Measurements from ENCODE around the gene SLAMF9. TPM values are rescaled to one million over a fixed set of nuclear protein-coding genes. Genes with fewer than 3 reads are reported as not detected.
A peak's percentile ranks its signal among the peaks of the same experiment; 100 is the strongest.

SLAMF9 gene
- polyA plus RNA-seq, 2 donors = 0.05 to 0.14 TPM

DNA sequence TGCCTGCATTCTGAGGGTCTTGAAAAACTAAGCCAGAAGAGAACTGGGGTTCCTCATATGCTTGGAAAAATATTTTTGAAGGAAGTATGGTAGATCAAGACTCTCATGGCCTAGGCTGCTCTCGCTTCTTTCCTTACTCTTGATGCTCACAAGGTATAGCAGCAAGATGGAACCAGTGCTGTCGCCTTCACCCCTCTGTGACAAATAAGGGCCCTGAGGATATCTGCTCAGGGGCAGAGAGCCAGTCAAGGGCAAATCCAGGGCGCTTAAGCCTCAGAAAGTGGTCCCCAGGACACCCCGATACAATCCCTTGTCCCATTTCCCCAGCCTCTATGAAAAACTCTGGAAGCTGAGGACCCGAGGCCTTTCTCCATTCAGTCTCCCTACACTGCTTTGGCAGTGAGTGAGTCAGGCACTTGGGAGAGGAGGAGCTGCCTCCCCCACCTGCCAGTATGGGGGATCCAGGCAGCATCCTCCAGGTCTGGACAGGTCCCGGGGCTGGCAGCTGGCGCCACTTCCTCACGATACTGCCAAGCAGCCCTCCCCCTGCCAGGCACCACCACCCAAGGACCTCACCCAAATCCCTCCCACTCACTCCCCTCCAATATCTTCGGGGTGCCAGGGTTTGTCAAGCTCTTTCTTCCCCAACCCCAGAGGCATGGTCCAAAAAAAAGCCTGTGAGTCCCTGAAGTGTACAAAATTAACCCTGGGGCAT is 10.0 kb downstream of the SLAMF9 start:
- Histone ChIP-seq H3K4me3 (ENCODE audit: low read depth in 1 of 2, low read length in 2 of 2) (peak overlapping the region in 1 of 2 donors; percentile 54), H3K27me3 (ENCODE audit: control insufficient read depth in 1 of 2, insufficient read depth in 2 of 2, low read length in 2 of 2) (no peaks in the 10 kb centered on the region), H3K9me3 (ENCODE audit: control insufficient read depth in 2 of 2, insufficient read depth in 1 of 2, low read depth in 1 of 2, low read length in 1 of 2) (no peaks in the 10 kb centered on the region), H3K4me1 (ENCODE audit: control insufficient read depth in 2 of 2, insufficient read depth in 2 of 2, low read length in 1 of 2) (peaks cover 2 to 27% of the 10 kb centered on the region in 2 donors), H3K36me3 (ENCODE audit: control insufficient read depth in 2 of 2, insufficient read depth in 2 of 2, low read length in 1 of 2) (no peaks in the 10 kb centered on the region), H3K27ac (ENCODE audit: low read depth in 2 of 2, low read length in 1 of 2) (peak overlapping the region; percentile 85 to 89)
- whole genome bisulfite sequencing, 2 donors = 47 to 59% methylated on average over 9 of the region's 9 CpGs

DNA sequence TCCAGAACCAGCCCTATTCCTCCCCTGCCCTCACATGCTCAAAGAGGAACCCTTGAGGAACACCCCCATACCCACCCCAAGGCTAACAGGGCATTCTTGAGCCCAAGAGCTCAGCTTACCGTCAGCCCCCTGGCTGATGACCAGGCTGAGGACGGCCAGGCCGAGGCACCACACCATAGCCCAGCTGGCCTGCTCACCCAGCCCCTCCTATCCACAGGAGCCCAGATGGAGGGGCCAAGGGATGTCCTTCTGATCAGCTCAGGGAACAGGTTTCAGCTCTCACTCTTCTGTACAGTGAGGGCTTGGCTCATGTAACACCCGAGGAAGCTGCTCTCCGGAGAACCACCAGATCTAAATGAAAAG is 10.8 kb downstream of the SLAMF9 start:
- H3K4me3 ChIP-seq (ENCODE audit: low read depth in 1 of 2, low read length in 2 of 2) = no peak overlapping the region

DNA sequence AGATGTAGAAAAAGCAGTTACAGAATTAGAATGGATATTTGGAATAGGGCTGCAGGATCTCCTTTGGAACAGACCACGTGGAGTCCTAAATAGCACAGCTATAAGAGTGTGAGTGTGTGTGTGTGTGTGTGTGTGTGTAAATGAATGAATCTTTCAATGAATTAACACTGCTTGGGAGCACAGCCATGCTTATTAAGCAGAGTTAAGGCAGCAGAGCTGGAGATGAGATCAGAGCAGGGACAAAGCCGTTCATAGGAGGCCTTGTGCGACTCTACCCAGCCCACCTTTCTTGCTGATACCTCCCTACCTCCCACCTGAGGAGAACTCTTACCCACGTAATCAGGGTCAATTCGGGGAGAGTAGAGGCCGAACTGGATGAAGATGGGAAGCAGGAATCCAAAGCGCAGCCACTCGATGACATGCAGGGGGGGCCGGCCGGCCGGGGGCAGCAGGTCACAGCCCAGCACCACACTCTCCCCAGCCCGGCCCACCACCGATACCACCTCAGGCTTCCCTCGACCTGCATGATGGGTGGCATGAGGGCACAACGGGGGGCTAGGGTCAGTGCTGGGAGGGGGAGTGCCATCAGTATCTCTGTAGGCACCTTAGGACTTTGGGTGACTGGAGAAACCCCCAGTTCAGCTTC is 11.3 kb downstream of the SLAMF9 start:
- H3K27me3 ChIP-seq (ENCODE audit: control insufficient read depth in 1 of 2, insufficient read depth in 2 of 2, low read length in 2 of 2) = no peaks in the 10 kb centered on the region
- WGBS, 2 donors = 68 to 79% methylated on average over 15 of the region's 15 CpGs
- no peaks in the 10 kb centered on the region for H3K9me3 ChIP-seq (ENCODE audit: control insufficient read depth in 2 of 2, insufficient read depth in 1 of 2, low read depth in 1 of 2, low read length in 1 of 2)
- H3K27ac ChIP-seq (ENCODE audit: low read depth in 2 of 2, low read length in 1 of 2) = no peak overlapping the region
- no peaks in the 10 kb centered on the region for H3K36me3 ChIP-seq (ENCODE audit: control insufficient read depth in 2 of 2, insufficient read depth in 2 of 2, low read length in 1 of 2)
- peaks cover 2 to 31% of the 10 kb centered on the region in 2 donors for H3K4me1 ChIP-seq (ENCODE audit: control insufficient read depth in 2 of 2, insufficient read depth in 2 of 2, low read length in 1 of 2)
- no peak overlapping the region for H3K4me3 ChIP-seq (ENCODE audit: low read depth in 1 of 2, low read length in 2 of 2)

More for the DNA sequence above, 10.8 kb downstream of the SLAMF9 start:
- Histone ChIP-seq H3K27ac (ENCODE audit: low read depth in 2 of 2, low read length in 1 of 2) (peak overlapping the region in 1 of 2 donors; percentile 16), H3K9me3 (ENCODE audit: control insufficient read depth in 2 of 2, insufficient read depth in 1 of 2, low read depth in 1 of 2, low read length in 1 of 2) (no peaks in the 10 kb centered on the region), H3K27me3 (ENCODE audit: control insufficient read depth in 1 of 2, insufficient read depth in 2 of 2, low read length in 2 of 2) (no peaks in the 10 kb centered on the region), H3K4me1 (ENCODE audit: control insufficient read depth in 2 of 2, insufficient read depth in 2 of 2, low read length in 1 of 2) (peaks cover 2 to 30% of the 10 kb centered on the region in 2 donors), H3K36me3 (ENCODE audit: control insufficient read depth in 2 of 2, insufficient read depth in 2 of 2, low read length in 1 of 2) (no peaks in the 10 kb centered on the region)
- 55 to 76% methylated on average over 5 of the region's 5 CpGs for WGBS, 2 donors

DNA sequence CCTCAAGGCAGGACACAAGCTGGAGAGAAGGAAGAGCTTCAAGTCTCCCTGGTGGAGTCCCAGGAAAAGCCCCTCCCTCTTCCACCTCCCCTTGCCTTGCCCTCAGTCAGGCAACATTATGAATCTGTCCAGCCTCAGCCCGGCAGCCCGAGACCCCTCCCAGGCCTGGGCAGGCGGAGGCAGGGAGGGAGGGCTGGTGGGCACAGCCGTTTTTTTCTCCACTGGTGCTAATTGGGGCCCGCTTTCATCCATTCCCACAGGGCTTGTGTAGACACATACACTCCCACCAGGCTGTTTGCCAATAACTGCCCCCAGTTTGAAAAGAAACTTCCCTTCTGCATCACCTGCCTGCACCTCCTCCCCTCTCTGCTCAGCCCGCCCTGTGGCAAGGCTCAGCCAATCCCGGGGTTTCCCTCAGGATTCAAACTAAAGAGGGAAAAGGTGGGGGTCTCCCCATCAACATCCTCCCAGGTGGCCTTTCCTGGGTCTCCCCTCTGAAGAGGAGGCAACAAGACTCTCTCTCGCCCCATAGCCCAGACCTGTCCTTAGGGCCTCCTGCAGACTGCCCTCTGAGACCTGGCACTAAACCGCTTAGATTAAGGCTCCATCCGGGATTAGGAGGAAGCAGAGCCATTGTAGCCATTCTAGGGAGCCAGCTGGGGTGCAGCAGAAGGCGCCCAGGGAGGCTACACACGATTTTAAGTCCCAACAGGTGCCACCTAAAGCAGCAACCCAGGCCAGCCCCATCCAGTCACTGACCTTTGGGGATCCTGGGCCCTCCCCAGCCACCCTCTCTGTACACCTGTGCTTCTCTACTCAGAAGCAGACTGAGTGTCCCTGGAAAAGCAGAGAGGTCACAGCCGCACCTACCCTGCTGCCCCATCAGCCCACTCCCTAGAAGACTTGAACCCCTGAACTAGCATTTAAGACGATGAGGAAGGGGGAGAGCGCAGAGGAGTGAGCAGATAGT is 12.2 kb downstream of the SLAMF9 start:
- Histone ChIP-seq H3K9me3 (ENCODE audit: control insufficient read depth in 2 of 2, insufficient read depth in 1 of 2, low read depth in 1 of 2, low read length in 1 of 2) (no peaks in the 10 kb centered on the region), H3K27ac (ENCODE audit: low read depth in 2 of 2, low read length in 1 of 2) (no peak overlapping the region), H3K36me3 (ENCODE audit: control insufficient read depth in 2 of 2, insufficient read depth in 2 of 2, low read length in 1 of 2) (no peaks in the 10 kb centered on the region), H3K4me1 (ENCODE audit: control insufficient read depth in 2 of 2, insufficient read depth in 2 of 2, low read length in 1 of 2) (peaks cover 2 to 31% of the 10 kb centered on the region in 2 donors), H3K27me3 (ENCODE audit: control insufficient read depth in 1 of 2, insufficient read depth in 2 of 2, low read length in 2 of 2) (no peaks in the 10 kb centered on the region), H3K4me3 (ENCODE audit: low read depth in 1 of 2, low read length in 2 of 2) (no peak overlapping the region)
- 55 to 71% methylated on average over 14 to 15 of the region's 15 CpGs for WGBS, 2 donors

DNA sequence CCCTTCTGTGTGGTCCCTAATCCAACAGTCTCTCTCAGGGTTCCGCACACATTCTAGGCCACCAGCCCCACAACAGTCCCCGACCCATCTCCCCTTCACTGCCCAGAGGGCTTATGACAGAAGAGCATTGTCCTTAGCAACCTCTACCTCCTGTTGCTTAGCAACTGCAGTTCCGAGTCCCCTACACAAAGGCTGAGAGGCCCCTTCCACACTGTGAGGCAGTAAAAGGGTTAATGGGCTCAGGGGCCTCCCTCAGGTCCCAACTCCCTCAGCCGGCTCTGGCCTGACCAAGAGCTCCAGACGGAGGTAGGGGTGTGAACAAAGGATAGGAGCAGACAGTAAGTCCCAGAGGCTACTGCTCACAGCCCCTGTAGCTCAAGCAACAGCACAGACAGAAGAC is 12.9 kb downstream of the SLAMF9 start:
- 69 to 74% methylated on average over 5 of the region's 5 CpGs for WGBS, 2 donors
- no peaks in the 10 kb centered on the region for H3K9me3 ChIP-seq (ENCODE audit: control insufficient read depth in 2 of 2, insufficient read depth in 1 of 2, low read depth in 1 of 2, low read length in 1 of 2)
- no peak overlapping the region for H3K4me3 ChIP-seq (ENCODE audit: low read depth in 1 of 2, low read length in 2 of 2)
- H3K36me3 ChIP-seq (ENCODE audit: control insufficient read depth in 2 of 2, insufficient read depth in 2 of 2, low read length in 1 of 2) = no peaks in the 10 kb centered on the region
- H3K4me1 ChIP-seq (ENCODE audit: control insufficient read depth in 2 of 2, insufficient read depth in 2 of 2, low read length in 1 of 2) = peaks cover 2 to 28% of the 10 kb centered on the region in 2 donors
- H3K27ac ChIP-seq (ENCODE audit: low read depth in 2 of 2, low read length in 1 of 2) = no peak overlapping the region
- no peaks in the 10 kb centered on the region for H3K27me3 ChIP-seq (ENCODE audit: control insufficient read depth in 1 of 2, insufficient read depth in 2 of 2, low read length in 2 of 2)

DNA sequence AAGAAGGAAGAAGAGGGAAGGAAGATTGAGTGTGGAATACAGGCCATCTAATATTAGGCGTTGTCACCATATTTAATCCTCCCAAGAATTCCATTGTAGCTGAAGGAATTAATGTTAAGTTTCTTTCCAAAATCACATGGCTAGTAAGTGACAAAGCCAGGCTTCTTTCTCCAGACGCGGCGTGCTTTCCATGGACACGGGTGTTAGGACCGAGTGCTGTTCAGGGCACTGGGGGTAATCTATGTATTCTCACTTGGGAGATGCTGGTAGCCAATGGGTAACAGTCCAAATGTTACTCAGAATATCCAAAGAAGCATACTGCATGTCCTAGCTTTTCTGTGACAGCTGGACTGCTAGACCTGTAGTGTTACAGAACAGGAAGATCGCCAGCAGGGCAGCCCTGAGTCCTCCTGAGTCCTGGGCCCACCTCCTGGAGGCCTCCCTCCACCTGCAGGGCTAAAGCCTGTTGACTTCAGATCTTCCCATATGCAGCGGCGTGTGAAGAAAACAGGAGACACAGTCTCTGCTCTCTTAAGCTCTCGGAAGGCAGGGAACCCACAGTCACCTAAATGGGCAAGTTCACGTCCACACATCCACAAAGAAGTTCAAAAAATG is 13.9 kb downstream of the SLAMF9 start:
- no peak overlapping the region for H3K4me3 ChIP-seq (ENCODE audit: low read depth in 1 of 2, low read length in 2 of 2)
- 64 to 78% methylated on average over 11 of the region's 11 CpGs for WGBS, 2 donors
- no peaks in the 10 kb centered on the region for H3K27me3 ChIP-seq (ENCODE audit: control insufficient read depth in 1 of 2, insufficient read depth in 2 of 2, low read length in 2 of 2)
- H3K27ac ChIP-seq (ENCODE audit: low read depth in 2 of 2, low read length in 1 of 2) = peak overlapping the region; percentile 46 to 55
- no peaks in the 10 kb centered on the region for H3K36me3 ChIP-seq (ENCODE audit: control insufficient read depth in 2 of 2, insufficient read depth in 2 of 2, low read length in 1 of 2)
- H3K4me1 ChIP-seq (ENCODE audit: control insufficient read depth in 2 of 2, insufficient read depth in 2 of 2, low read length in 1 of 2) = peaks cover 2 to 29% of the 10 kb centered on the region in 2 donors
- H3K9me3 ChIP-seq (ENCODE audit: control insufficient read depth in 2 of 2, insufficient read depth in 1 of 2, low read depth in 1 of 2, low read length in 1 of 2) = no peaks in the 10 kb centered on the region

DNA sequence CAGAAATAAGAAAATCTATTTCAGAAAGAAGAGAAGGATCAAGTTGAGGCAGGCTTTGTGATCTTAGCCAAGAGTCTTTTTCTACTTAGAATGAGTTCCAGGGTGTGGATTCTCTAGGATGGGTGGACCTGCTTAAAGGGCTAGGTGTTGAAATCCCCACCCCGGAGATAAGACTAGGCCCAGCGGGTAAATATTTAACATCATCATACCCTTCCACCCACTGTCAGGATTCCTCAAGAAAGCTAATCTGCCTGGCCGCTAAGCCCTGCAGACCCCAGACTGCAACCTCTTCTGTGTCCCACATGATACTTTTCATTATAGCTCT is 14.4 kb downstream of the SLAMF9 start:
- Histone ChIP-seq H3K27me3 (ENCODE audit: control insufficient read depth in 1 of 2, insufficient read depth in 2 of 2, low read length in 2 of 2) (no peaks in the 10 kb centered on the region), H3K9me3 (ENCODE audit: control insufficient read depth in 2 of 2, insufficient read depth in 1 of 2, low read depth in 1 of 2, low read length in 1 of 2) (no peaks in the 10 kb centered on the region), H3K4me3 (ENCODE audit: low read depth in 1 of 2, low read length in 2 of 2) (no peak overlapping the region), H3K27ac (ENCODE audit: low read depth in 2 of 2, low read length in 1 of 2) (peak overlapping the region; percentile 46 to 55), H3K36me3 (ENCODE audit: control insufficient read depth in 2 of 2, insufficient read depth in 2 of 2, low read length in 1 of 2) (no peaks in the 10 kb centered on the region), H3K4me1 (ENCODE audit: control insufficient read depth in 2 of 2, insufficient read depth in 2 of 2, low read length in 1 of 2) (peaks cover 2 to 29% of the 10 kb centered on the region in 2 donors)
- WGBS, 2 donors = 46 to 51% methylated on average over 3 of the region's 3 CpGs

DNA sequence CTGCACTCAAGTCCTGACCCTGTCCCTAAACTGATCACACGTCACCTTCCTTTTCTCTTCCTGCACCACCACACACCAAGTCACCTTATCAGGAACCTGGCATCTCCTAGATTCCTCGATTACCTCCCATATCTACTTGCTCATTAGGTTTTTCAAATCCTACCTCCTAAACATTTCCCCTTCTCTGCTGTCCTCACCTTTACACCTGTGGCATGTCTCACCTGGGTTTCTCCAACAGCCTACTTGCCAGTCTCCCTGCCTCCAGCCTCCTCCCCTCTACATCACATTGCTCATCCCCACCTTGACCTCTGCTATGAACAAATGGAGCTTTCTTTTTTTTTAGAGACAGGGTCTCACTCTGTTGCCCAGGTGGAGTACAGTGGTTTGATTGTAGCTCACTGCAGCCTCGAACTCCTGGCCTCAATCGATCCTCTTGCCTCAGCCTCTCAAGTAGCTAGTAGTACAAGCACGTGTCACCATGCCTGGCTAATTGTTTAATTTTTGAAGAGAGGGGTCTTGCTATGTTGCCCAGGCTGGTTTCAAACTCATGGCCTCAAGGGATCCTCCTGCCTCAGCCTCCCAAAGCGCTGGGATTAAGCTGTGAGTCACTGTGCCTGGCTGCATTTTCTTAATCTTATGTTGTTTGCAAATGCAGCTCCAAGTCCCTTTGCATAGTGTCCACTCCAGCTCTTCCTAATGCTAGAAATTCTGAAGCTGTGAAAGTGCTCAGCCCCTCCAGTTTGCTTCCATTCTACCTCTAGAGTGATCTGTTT is 14.9 kb downstream of the SLAMF9 start:
- no peaks in the 10 kb centered on the region for H3K27me3 ChIP-seq (ENCODE audit: control insufficient read depth in 1 of 2, insufficient read depth in 2 of 2, low read length in 2 of 2)
- H3K9me3 ChIP-seq (ENCODE audit: control insufficient read depth in 2 of 2, insufficient read depth in 1 of 2, low read depth in 1 of 2, low read length in 1 of 2) = no peaks in the 10 kb centered on the region
- H3K27ac ChIP-seq (ENCODE audit: low read depth in 2 of 2, low read length in 1 of 2) = peak overlapping the region; percentile 55 to 63
- 72 to 78% methylated on average over 6 of the region's 6 CpGs for WGBS, 2 donors
- no peak overlapping the region for H3K4me3 ChIP-seq (ENCODE audit: low read depth in 1 of 2, low read length in 2 of 2)
- peaks cover 2 to 29% of the 10 kb centered on the region in 2 donors for H3K4me1 ChIP-seq (ENCODE audit: control insufficient read depth in 2 of 2, insufficient read depth in 2 of 2, low read length in 1 of 2)
- H3K36me3 ChIP-seq (ENCODE audit: control insufficient read depth in 2 of 2, insufficient read depth in 2 of 2, low read length in 1 of 2) = no peaks in the 10 kb centered on the region

All from esophagus (tissue), 2 donors.